GM19468 (cell line): ENCODE data around the gene PRAMEF33.
"Not testable (repeated sequence)": the region's sequence is repeated elsewhere in the genome, so short reads cannot be mapped to it uniquely, and the experiment has no call there.

Source experiments
- ATAC-seq: cut with Tn5 transposase; IDR thresholded peaks from one replicate; pipeline ENCODE4 v1.9.1; 2021; ENCODE audit warnings: mild to moderate bottlenecking, moderate library complexity, moderate number of reproducible peaks; ENCODE audit not compliant: unreplicated experiment; ENCODE audit errors: extremely low read depth

Gene PRAMEF33

GRCh38 chr1:13303239-13303638, at the start of gene PRAMEF33:
PRAMEF33 (plus strand) TSS chr1:13303539; CDS start chr1:13305955, 2,416 bp downstream.
- not testable (repeated sequence) for ATAC-seq

GRCh38 chr1:13253898-13254297, 49.4 kb upstream of the PRAMEF33 start, which contains the start of gene PRAMEF5:
PRAMEF5 (plus strand) TSS chr1:13254198; CDS start chr1:13259269, 5,071 bp downstream.
- ATAC-seq, result not testable (repeated sequence)

GRCh38 chr1:13265124-13265523, 38.2 kb upstream of the PRAMEF33 start:
- not testable (repeated sequence) for ATAC-seq

- ATAC-seq, result not testable (repeated sequence)
Measured at GRCh38 chr1:13277016-13277415, 26.3 kb upstream of the PRAMEF33 start.

GRCh38 chr1:13279617-13280016, 23.7 kb upstream of the PRAMEF33 start:
- ATAC-seq, result not testable (repeated sequence)

- ATAC-seq, result not testable (repeated sequence)
Measured at GRCh38 chr1:13285037-13285436, 18.3 kb upstream of the PRAMEF33 start, which contains the start of gene PRAMEF8. PRAMEF8 (minus strand) TSS chr1:13285137; CDS start chr1:13284091, 1,046 bp downstream.

GRCh38 chr1:13289030-13289429, 14.3 kb upstream of the PRAMEF33 start:
- not testable (repeated sequence) for ATAC-seq

GRCh38 chr1:13297216-13297931, 6.0 kb upstream of the PRAMEF33 start:
- ATAC-seq, result not testable (repeated sequence)

GRCh38 chr1:13298699-13299098, 4.6 kb upstream of the PRAMEF33 start:
- ATAC-seq, result not testable (repeated sequence)

- ATAC-seq, result not testable (repeated sequence)
Measured at GRCh38 chr1:13302197-13302596, 1.1 kb upstream of the PRAMEF33 start.

GRCh38 chr1:13315281-13315680, 11.9 kb downstream of the PRAMEF33 start, which contains the start of gene PRAMEF15:
PRAMEF15 (plus strand) TSS chr1:13315581; CDS start chr1:13318408, 2,827 bp downstream.
- not testable (repeated sequence) for ATAC-seq

- not testable (repeated sequence) for ATAC-seq
Measured at GRCh38 chr1:13342496-13342895, 39.2 kb downstream of the PRAMEF33 start.

GRCh38 chr1:13347034-13347433, 43.7 kb downstream of the PRAMEF33 start, which contains the start of gene PRAMEF14:
PRAMEF14 (minus strand) TSS chr1:13347134; CDS start chr1:13345314, 1,820 bp downstream.
- ATAC-seq, result not testable (repeated sequence)

GRCh38 chr1:13353476-13353875, 50.1 kb downstream of the PRAMEF33 start:
- ATAC-seq, result not testable (repeated sequence)

- ATAC-seq, result not testable (repeated sequence)
Measured at GRCh38 chr1:13354475-13354874, 51.1 kb downstream of the PRAMEF33 start.

GRCh38 chr1:13356774-13357173, 53.4 kb downstream of the PRAMEF33 start:
- not testable (repeated sequence) for ATAC-seq
